Esophagus muscularis mucosa (tissue), 4 donors: ENCODE data around the gene ZNF536.

Experiments used
- EP300 ChIP-seq: sonication (generic); formaldehyde crosslinking; IDR thresholded peaks from one replicate; pipeline ENCODE4 v1.6.1; 2017; ENCODE audit warnings: antibody characterized with exemption
- POLR2A ChIP-seq: fragments of 450-650 bp; IDR thresholded peaks from one replicate; pipeline ENCODE4 v1.6.1; 2017; ENCODE audit warnings: antibody characterized with exemption, moderate library complexity, mild to moderate bottlenecking, low read depth
- TF ChIP-seq, protein P1 (sequence below), 3 experiments: fragments of 200-600 bp in 2 of 3; fragments of 450-650 bp in 1 of 3; sonication (generic) in 2 of 3; IDR thresholded peaks; one replicate each; pipeline ENCODE4 v1.5.1; 2017 to 2019; ENCODE audit warnings: antibody characterized with exemption in 3 of 3, mild to moderate bottlenecking in 2 of 3, moderate library complexity in 1 of 3

DNA sequence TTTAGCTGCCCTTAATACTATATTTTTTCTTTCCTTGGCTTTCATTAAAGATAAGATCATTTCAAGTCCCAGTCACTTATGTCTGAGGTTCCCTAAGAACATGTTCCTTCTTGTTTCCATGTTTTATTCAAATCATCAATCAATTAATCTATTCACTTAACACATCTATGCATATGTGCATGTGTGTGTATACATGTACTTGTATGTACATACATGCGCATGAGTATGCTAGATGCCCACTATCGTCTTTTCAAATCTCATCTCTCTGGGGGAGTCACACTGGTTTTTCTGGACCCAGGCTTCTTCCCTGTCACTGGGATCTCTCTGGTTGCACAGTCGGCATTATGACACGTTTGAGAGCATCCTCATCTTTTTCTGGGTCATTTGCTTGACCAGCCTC lies 108.9 kb downstream of the ZNF536 start:
- TF ChIP-seq POLR2A (no peak), EP300 (no peak)
- TF ChIP-seq, protein P1, sequence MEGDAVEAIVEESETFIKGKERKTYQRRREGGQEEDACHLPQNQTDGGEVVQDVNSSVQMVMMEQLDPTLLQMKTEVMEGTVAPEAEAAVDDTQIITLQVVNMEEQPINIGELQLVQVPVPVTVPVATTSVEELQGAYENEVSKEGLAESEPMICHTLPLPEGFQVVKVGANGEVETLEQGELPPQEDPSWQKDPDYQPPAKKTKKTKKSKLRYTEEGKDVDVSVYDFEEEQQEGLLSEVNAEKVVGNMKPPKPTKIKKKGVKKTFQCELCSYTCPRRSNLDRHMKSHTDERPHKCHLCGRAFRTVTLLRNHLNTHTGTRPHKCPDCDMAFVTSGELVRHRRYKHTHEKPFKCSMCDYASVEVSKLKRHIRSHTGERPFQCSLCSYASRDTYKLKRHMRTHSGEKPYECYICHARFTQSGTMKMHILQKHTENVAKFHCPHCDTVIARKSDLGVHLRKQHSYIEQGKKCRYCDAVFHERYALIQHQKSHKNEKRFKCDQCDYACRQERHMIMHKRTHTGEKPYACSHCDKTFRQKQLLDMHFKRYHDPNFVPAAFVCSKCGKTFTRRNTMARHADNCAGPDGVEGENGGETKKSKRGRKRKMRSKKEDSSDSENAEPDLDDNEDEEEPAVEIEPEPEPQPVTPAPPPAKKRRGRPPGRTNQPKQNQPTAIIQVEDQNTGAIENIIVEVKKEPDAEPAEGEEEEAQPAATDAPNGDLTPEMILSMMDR (IDR thresholded peaks at IDR 0.05), result no peak
